ENCODE results near the gene WNT9A. TPM values are rescaled to one million over a fixed set of nuclear protein-coding genes. Genes with fewer than 3 reads are reported as not detected.

The WNT9A gene
- polyA plus RNA-seq, 1 experiment: 1.5 TPM

GRCh38 chr1:227942716-227943261 lies 4.9 kb downstream of the WNT9A start:
- DNase-seq (ENCODE audit: low read depth): no peak
- H3K27me3 ChIP-seq (ENCODE audit: control insufficient read depth, insufficient read depth, low read length): no peaks in the 10 kb centered on the region
- H3K36me3 ChIP-seq (ENCODE audit: control insufficient read depth, insufficient read depth, low read length): no peaks in the 10 kb centered on the region
- H3K4me3 ChIP-seq (ENCODE audit: low read depth, low read length): no peak overlapping the region
- TF ChIP-seq, protein P1, sequence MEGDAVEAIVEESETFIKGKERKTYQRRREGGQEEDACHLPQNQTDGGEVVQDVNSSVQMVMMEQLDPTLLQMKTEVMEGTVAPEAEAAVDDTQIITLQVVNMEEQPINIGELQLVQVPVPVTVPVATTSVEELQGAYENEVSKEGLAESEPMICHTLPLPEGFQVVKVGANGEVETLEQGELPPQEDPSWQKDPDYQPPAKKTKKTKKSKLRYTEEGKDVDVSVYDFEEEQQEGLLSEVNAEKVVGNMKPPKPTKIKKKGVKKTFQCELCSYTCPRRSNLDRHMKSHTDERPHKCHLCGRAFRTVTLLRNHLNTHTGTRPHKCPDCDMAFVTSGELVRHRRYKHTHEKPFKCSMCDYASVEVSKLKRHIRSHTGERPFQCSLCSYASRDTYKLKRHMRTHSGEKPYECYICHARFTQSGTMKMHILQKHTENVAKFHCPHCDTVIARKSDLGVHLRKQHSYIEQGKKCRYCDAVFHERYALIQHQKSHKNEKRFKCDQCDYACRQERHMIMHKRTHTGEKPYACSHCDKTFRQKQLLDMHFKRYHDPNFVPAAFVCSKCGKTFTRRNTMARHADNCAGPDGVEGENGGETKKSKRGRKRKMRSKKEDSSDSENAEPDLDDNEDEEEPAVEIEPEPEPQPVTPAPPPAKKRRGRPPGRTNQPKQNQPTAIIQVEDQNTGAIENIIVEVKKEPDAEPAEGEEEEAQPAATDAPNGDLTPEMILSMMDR (IDR thresholded peaks at IDR 0.05; ENCODE audit: insufficient read depth, low read depth, low read length): no peak
- CTCF ChIA-PET: interaction anchor here (1.1 to 2.6 kb wide), 2 partner anchors 148 to 180 kb away, joined by 3 to 7 read pairs; no protein-coding TSS in a partner anchor
- POLR2A ChIA-PET: no interaction called here

DNA sequence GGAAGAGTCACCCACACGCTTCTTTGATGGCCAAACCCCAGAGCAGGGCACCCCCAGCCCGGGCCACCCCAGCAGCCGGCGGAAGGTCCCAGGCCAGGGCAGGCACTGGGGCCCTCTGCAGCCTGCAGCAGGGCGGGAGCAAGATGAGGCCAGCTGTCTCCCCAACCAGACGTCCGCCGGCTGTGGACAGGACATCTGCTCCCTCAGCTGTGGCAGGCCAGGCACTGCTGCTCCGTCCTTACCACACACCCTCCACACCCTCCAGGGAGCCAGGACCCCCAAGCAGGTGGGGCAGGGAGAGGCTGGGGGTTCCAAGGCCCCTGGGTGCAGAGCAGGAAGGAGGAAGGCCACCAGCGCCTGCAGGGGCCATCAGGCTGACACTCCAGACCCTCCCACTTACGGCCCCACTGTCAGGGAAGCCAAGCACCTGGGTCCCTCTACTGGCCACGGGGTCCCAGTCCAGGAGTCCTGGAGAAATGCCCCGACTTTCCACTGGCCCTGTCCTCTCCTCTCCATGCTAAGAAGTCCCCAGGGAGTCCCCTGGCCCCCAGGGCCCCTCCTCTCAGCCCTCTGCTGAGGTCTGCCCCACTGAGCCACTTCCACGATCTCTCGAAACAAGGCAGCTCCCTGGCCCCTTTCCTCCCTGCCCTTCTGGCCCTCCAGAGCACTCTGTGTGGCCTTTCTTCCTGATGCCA lies 5.6 kb downstream of the WNT9A start:
- Histone ChIP-seq H3K36me3 (ENCODE audit: control insufficient read depth, insufficient read depth, low read length) (no peaks in the 10 kb centered on the region), H3K4me3 (ENCODE audit: low read depth, low read length) (no peak overlapping the region), H3K27me3 (ENCODE audit: control insufficient read depth, insufficient read depth, low read length) (no peaks in the 10 kb centered on the region)
- POLR2A ChIA-PET: no interaction called here
- DNase-seq (ENCODE audit: low read depth): no peak
- TF ChIP-seq, protein P1 (IDR thresholded peaks at IDR 0.05; ENCODE audit: insufficient read depth, low read depth, low read length): no peak
- CTCF ChIA-PET: interaction anchor here (1.1 to 2.6 kb wide), 2 partner anchors 148 to 180 kb away, joined by 3 to 7 read pairs; no protein-coding TSS in a partner anchor

GRCh38 chr1:227941509-227942020 lies 6.2 kb downstream of the WNT9A start:
- ChIA-PET CTCF (interaction anchor here (2.6 kb wide), 1 partner anchor 179 kb away, joined by 7 read pairs; no protein-coding TSS in a partner anchor), POLR2A (no interaction called here)
- no peaks in the 10 kb centered on the region for H3K27me3 ChIP-seq (ENCODE audit: control insufficient read depth, insufficient read depth, low read length)
- no peak for DNase-seq (ENCODE audit: low read depth)
- H3K36me3 ChIP-seq (ENCODE audit: control insufficient read depth, insufficient read depth, low read length): no peaks in the 10 kb centered on the region
- TF ChIP-seq, protein P1 (IDR thresholded peaks at IDR 0.05; ENCODE audit: insufficient read depth, low read depth, low read length): no peak
- H3K4me3 ChIP-seq (ENCODE audit: low read depth, low read length): no peak overlapping the region

DNA sequence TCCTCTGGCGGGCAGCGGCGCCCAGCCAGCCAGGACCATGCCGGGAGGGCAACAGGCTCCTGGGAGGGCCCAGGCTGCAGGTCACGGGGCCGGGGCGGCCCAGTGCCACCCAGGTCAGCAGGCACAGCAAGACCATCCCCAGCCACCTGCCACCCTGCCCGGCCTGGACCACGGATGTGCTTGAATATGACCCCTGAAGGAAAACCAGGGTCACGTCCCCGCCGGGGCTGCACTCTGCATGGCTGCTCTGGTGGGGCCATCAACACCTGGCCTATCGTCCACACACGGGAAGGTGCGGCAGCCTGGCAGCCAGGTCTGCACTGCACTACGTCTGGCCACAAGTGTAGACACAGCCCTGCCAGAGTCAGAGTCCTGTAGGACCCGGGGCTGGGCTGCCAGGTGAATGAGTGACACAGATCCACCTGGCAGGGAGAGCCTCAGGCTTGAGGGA lies 6.9 kb downstream of the WNT9A start:
- Histone ChIP-seq H3K27me3 (ENCODE audit: control insufficient read depth, insufficient read depth, low read length) (no peaks in the 10 kb centered on the region), H3K36me3 (ENCODE audit: control insufficient read depth, insufficient read depth, low read length) (no peaks in the 10 kb centered on the region), H3K4me3 (ENCODE audit: low read depth, low read length) (no peak overlapping the region)
- DNase-seq (ENCODE audit: low read depth): no peak
- TF ChIP-seq, protein P1 (IDR thresholded peaks at IDR 0.05; ENCODE audit: insufficient read depth, low read depth, low read length): no peak
- ChIA-PET POLR2A (no interaction called here), CTCF (no interaction called here)
